A549 (cell line): ENCODE results near the gene RXRG.

Source experiments
- CEBPB ChIP-seq, 2 experiments: fragments of >200 bp in 1 of 2; sonication (Bioruptor Twin) in 1 of 2; formaldehyde crosslinking in 1 of 2; IDR thresholded peaks; 2 replicates each; pipeline ENCODE4 v1.6.1; 2012 to 2016
- CHD4 ChIP-seq: fragments of 200-600 bp; sonication (generic); IDR thresholded peaks from 2 replicates; pipeline ENCODE4 v1.6.1; 2016; ENCODE audit warnings: antibody characterized with exemption, mild to moderate bottlenecking, borderline replicate concordance
- CTCF ChIP-seq: fragments of >200 bp; sonication (Bioruptor Twin); formaldehyde crosslinking; IDR thresholded peaks from 3 replicates; pipeline ENCODE4 v1.5.1; 2016
- EP300 ChIP-seq, 2 experiments: fragments of >200 bp; sonication (Bioruptor Twin); formaldehyde crosslinking; IDR thresholded peaks; 2 replicates in 1 of 2; 3 replicates in 1 of 2; pipeline ENCODE4 v1.6.1; 2016 to 2017
- HDAC2 ChIP-seq: fragments of 200-600 bp; sonication (generic); IDR thresholded peaks from 2 replicates; pipeline ENCODE4 v1.6.1; 2016
- HOXA7 ChIP-seq: fragments of 250-450 bp; sonication (Bioruptor Pico); IDR thresholded peaks from 2 replicates; pipeline ENCODE4 v1.5.0; 2020; ENCODE audit warnings: mild to moderate bottlenecking, moderate library complexity
- JUN ChIP-seq, 2 experiments: fragments of >200 bp; sonication (Bioruptor Twin); formaldehyde crosslinking; IDR thresholded peaks; 2 replicates in 1 of 2; 3 replicates in 1 of 2; pipeline ENCODE4 v1.6.1; 2016 to 2017
- KDM1A ChIP-seq: fragments of 200-600 bp; sonication (generic); IDR thresholded peaks from 2 replicates; pipeline ENCODE4 v1.6.1; 2016; ENCODE audit warnings: low read depth, mild to moderate bottlenecking
- MAZ ChIP-seq: fragments of 150-350 bp; IDR thresholded peaks from 2 replicates; pipeline ENCODE4 v1.6.1; 2014; ENCODE audit warnings: antibody characterized with exemption, low read depth, low read length, borderline replicate concordance
- POLR2A ChIP-seq: IDR thresholded peaks from 2 replicates; pipeline ENCODE4 v1.6.1; 2012; ENCODE audit warnings: mild to moderate bottlenecking, low read length
- RAD21 ChIP-seq, 2 experiments: fragments of >200 bp in 1 of 2; sonication (Bioruptor Twin) in 1 of 2; formaldehyde crosslinking in 1 of 2; IDR thresholded peaks in 1 of 2; conservative IDR thresholded peaks in 1 of 2; 2 replicates in 1 of 2; 3 replicates in 1 of 2; pipeline ENCODE4 v1.6.1; 2012 to 2018; ENCODE audit warnings: inconsistent platforms in 1 of 2
- SREBF2 ChIP-seq: fragments of 450-650 bp; IDR thresholded peaks from 2 replicates; pipeline ENCODE4 v1.6.1; 2014; ENCODE audit warnings: mild to moderate bottlenecking, moderate library complexity
- ZFP36 ChIP-seq: fragments of 450-650 bp; IDR thresholded peaks from 2 replicates; pipeline ENCODE4 v1.6.1; 2014; ENCODE audit warnings: borderline replicate concordance; ENCODE audit not compliant: partially characterized antibody
- TF ChIP-seq, protein P1 (sequence below): fragments of 200-600 bp; sonication (generic); IDR thresholded peaks from 2 replicates; pipeline ENCODE4 v1.6.1; 2016; ENCODE audit warnings: antibody characterized with exemption, mild to moderate bottlenecking, moderate library complexity

DNA sequence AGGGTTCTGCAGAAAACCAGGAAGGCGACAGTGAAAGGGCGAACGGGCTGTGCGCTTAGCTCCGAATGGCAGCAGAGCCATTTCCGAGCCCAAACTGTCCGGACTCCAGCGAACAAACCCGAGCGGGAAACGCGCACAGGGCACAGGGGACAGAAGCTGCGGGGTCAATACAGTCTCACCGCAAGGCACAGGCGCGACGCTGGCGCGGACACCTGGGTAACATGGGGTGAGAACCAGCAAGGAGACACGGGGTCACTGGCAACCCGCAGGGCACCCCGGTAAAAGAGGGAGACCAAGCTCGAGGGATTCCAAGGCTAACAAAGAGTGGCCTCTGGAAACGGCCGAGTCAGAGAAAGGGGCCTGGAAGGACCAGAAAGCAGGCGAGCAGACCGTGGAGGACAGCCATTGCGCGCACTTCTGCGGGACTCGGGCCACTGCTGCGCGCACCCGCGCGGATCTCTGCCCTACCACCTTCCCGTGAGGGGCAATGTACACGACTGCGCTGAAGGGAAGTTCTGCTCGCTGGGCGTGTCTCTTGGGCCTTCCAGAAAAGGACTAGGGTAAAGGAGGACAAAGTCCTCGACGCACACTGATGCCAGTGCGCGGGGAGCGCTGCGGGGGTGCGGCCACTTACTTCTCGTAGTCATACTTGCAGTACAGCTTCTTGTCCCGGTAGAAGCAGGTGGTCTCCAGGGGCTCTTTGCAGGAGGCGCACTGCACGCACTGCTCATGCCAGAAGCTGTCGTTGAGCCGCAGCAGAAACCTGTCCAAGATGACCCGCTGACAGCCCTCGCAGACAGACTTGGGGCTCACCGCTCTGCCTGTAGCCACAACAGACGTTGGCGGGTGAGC lies 92.3 kb downstream of the RXRG start:
- TF ChIP-seq CTCF (no peak), HDAC2 (no peak), EP300 (IDR thresholded peaks at IDR 0.05) (no peak), POLR2A (no peak), MAZ (no peak), CHD4 (no peak), HOXA7 (CRISPR knock-in tag) (no peak), KDM1A (no peak), RAD21 (conservative IDR thresholded peaks at IDR 0.05 in 1 of 2, IDR thresholded peaks at IDR 0.05 in 1 of 2) (no peak), ZFP36 (no peak), SREBF2 (no peak), CEBPB (IDR thresholded peaks at IDR 0.05) (no peak), JUN (IDR thresholded peaks at IDR 0.05) (no peak)
- TF ChIP-seq, protein P1, sequence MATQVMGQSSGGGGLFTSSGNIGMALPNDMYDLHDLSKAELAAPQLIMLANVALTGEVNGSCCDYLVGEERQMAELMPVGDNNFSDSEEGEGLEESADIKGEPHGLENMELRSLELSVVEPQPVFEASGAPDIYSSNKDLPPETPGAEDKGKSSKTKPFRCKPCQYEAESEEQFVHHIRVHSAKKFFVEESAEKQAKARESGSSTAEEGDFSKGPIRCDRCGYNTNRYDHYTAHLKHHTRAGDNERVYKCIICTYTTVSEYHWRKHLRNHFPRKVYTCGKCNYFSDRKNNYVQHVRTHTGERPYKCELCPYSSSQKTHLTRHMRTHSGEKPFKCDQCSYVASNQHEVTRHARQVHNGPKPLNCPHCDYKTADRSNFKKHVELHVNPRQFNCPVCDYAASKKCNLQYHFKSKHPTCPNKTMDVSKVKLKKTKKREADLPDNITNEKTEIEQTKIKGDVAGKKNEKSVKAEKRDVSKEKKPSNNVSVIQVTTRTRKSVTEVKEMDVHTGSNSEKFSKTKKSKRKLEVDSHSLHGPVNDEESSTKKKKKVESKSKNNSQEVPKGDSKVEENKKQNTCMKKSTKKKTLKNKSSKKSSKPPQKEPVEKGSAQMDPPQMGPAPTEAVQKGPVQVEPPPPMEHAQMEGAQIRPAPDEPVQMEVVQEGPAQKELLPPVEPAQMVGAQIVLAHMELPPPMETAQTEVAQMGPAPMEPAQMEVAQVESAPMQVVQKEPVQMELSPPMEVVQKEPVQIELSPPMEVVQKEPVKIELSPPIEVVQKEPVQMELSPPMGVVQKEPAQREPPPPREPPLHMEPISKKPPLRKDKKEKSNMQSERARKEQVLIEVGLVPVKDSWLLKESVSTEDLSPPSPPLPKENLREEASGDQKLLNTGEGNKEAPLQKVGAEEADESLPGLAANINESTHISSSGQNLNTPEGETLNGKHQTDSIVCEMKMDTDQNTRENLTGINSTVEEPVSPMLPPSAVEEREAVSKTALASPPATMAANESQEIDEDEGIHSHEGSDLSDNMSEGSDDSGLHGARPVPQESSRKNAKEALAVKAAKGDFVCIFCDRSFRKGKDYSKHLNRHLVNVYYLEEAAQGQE: no peak
